ENCODE measurements around the gene XAB2.
A peak's percentile ranks its signal among the peaks of the same experiment; 100 is the strongest.

The XAB2 gene

GRCh38 chr19:7629347-7630054 is at the start of gene XAB2, which contains the start of gene PET100:
TSS of gene XAB2 (minus strand) at chr19:7629545. CDS start at chr19:7629527, 18 bp downstream.
TSS of gene PET100 (plus strand) at chr19:7629793. CDS start at chr19:7629834, 41 bp downstream.
- DNase-seq, result peak; percentile 76

- no peak for DNase-seq
Observed at GRCh38 chr19:7677669-7678311, 48.4 kb upstream of the XAB2 start.

GRCh38 chr19:7676854-7677253 is 47.5 kb upstream of the XAB2 start, which contains the start of gene MCEMP1:
TSS of gene MCEMP1 (plus strand) at chr19:7677090. CDS start at chr19:7677121, 31 bp downstream.
- no peak for DNase-seq

- DNase-seq, result no peak
Observed at GRCh38 chr19:7676376-7676775, 47.0 kb upstream of the XAB2 start.

GRCh38 chr19:7674010-7675005 is 45.0 kb upstream of the XAB2 start:
- DNase-seq, result no peak

GRCh38 chr19:7672522-7672921 is 43.2 kb upstream of the XAB2 start:
- no peak for DNase-seq

GRCh38 chr19:7670790-7671189 is 41.4 kb upstream of the XAB2 start:
- DNase-seq, result no peak

GRCh38 chr19:7670150-7670783 is 40.9 kb upstream of the XAB2 start:
- no peak for DNase-seq

- DNase-seq, result no peak
Observed at GRCh38 chr19:7669641-7670040, 40.3 kb upstream of the XAB2 start.

- DNase-seq, result no peak
Observed at GRCh38 chr19:7668842-7669241, 39.5 kb upstream of the XAB2 start, which contains the start of gene RETN. TSS of gene RETN (plus strand) at chr19:7669049. CDS start at chr19:7669327, 278 bp downstream.

GRCh38 chr19:7665076-7665475 is 35.7 kb upstream of the XAB2 start:
- no peak for DNase-seq

GRCh38 chr19:7663706-7664105 is 34.4 kb upstream of the XAB2 start:
- no peak for DNase-seq

GRCh38 chr19:7662657-7663056 is 33.3 kb upstream of the XAB2 start:
- no peak for DNase-seq

GRCh38 chr19:7661744-7662538 is 32.6 kb upstream of the XAB2 start:
- DNase-seq, result no peak

- DNase-seq, result no peak
Observed at GRCh38 chr19:7658219-7658686, 28.9 kb upstream of the XAB2 start.

- no peak for DNase-seq
Observed at GRCh38 chr19:7657131-7657751, 27.9 kb upstream of the XAB2 start.

- no peak for DNase-seq
Observed at GRCh38 chr19:7655581-7655980, 26.2 kb upstream of the XAB2 start.

GRCh38 chr19:7654401-7654800 is 25.1 kb upstream of the XAB2 start:
- no peak for DNase-seq

GRCh38 chr19:7652061-7652641 is 22.8 kb upstream of the XAB2 start:
- DNase-seq, result no peak

GRCh38 chr19:7650148-7650547 is 20.8 kb upstream of the XAB2 start:
- no peak for DNase-seq
